Mesodermal cell (in vitro differentiated cells): ENCODE results near the gene MED13L. TPM values are rescaled to one million over a fixed set of nuclear protein-coding genes. Genes with fewer than 3 reads are reported as not detected.

Experiments
- H3K27ac ChIP-seq: 2 replicates; pipeline ENCODE4 v1.7.0; 2013; ENCODE audit warnings: mild to moderate bottlenecking, low read depth, low read length, moderate library complexity; ENCODE audit not compliant: severe bottlenecking
- H3K36me3 ChIP-seq: 2 replicates; pipeline ENCODE4 v1.7.1; 2013; ENCODE audit warnings: mild to moderate bottlenecking, low read length, moderate library complexity; ENCODE audit not compliant: control insufficient read depth, insufficient read depth
- H3K4me1 ChIP-seq: one replicate; pipeline ENCODE4 v1.7.1; 2013; ENCODE audit warnings: mild to moderate bottlenecking, low read length; ENCODE audit not compliant: insufficient read depth, control insufficient read depth, poor library complexity, severe bottlenecking
- H3K4me3 ChIP-seq: 2 replicates; pipeline ENCODE4 v1.7.0; 2013; ENCODE audit warnings: low read length, control low read depth, mild to moderate bottlenecking; ENCODE audit not compliant: insufficient read depth, poor library complexity, severe bottlenecking; ENCODE audit errors: extremely low read depth
- H3K9me3 ChIP-seq: 2 replicates; pipeline ENCODE4 v1.7.1; 2013; ENCODE audit warnings: mild to moderate bottlenecking, low read length, moderate library complexity; ENCODE audit not compliant: control insufficient read depth
- WGBS, 2 experiments: methylation state at CpG; one replicate each; pipeline ENCODE4 v1.1.5; 2013; ENCODE audit warnings: missing lambda C conversion rate in 2 of 2; ENCODE audit not compliant: insufficient coverage in 2 of 2; 5-methylcytosine and 5-hydroxymethylcytosine counted together
- polyA plus RNA-seq, 2 experiments: library from polyadenylated mRNA; stranded (reverse); fragments of 50-300 nt; gene quantifications; one replicate each; pipeline ENCODE4 v1.2.3, GENCODE V29; 2013

MED13L gene
- polyA plus RNA-seq (2013, experiment 1 of 2) = 34.1 TPM
- polyA plus RNA-seq (2013, experiment 2 of 2) = 35.2 TPM

GRCh38 chr12:116277467-116278278 lies at the start of gene MED13L:
TSS of gene MED13L (minus strand) at chr12:116277693. CDS start at chr12:116277131, 562 bp downstream.
- no peaks in the 10 kb centered on the region for H3K9me3 ChIP-seq
- peak within 1 kb of the TSS; percentile 95 for H3K4me3 ChIP-seq
- peaks cover 17% of the 10 kb centered on the region for H3K4me1 ChIP-seq
- WGBS, 2 experiments = 3% methylated on average over 34 to 49 of the region's 111 CpGs
- H3K36me3 ChIP-seq = no peaks in the 10 kb centered on the region
- peak within 1 kb of the TSS; percentile 90 for H3K27ac ChIP-seq

DNA sequence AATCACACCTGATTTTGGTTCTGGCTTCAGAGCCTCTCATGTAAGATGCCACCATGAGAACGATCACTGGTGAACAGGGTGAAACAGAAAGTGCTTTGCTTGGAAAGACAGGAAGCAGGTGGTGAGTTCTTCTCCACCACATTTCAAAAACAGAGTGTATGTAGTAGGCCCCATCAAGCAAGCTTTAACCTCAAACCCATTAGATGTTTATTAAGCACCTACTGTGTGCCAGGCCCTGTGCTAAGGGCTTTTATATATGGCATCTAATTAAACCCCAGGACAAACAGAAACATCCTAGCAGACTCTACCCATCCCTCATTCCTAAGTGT lies 47.8 kb upstream of the MED13L start:
- no peak overlapping the region for H3K4me3 ChIP-seq
- H3K27ac ChIP-seq = no peak overlapping the region
- no peaks in the 10 kb centered on the region for H3K9me3 ChIP-seq
- H3K4me1 ChIP-seq = peaks cover 2% of the 10 kb centered on the region
- no peaks in the 10 kb centered on the region for H3K36me3 ChIP-seq
- 88 to 100% methylated on average over 1 of the region's 1 CpG for WGBS, 2 experiments

- H3K27ac ChIP-seq = no peak overlapping the region
- H3K4me1 ChIP-seq = peaks cover 6% of the 10 kb centered on the region
- H3K36me3 ChIP-seq = no peaks in the 10 kb centered on the region
- H3K4me3 ChIP-seq = no peak overlapping the region
- WGBS, 2 experiments = 82 to 100% methylated on average over 1 of the region's 4 CpGs
- no peaks in the 10 kb centered on the region for H3K9me3 ChIP-seq
These were observed 47.3 kb upstream of the MED13L start for GRCh38 chr12:116324654-116325335.

- no peak overlapping the region for H3K4me3 ChIP-seq
- H3K4me1 ChIP-seq = peaks cover 12% of the 10 kb centered on the region
- H3K27ac ChIP-seq = no peak overlapping the region
- 95 to 100% methylated on average over 1 to 3 of the region's 10 CpGs for WGBS, 2 experiments
- no peaks in the 10 kb centered on the region for H3K9me3 ChIP-seq
- no peaks in the 10 kb centered on the region for H3K36me3 ChIP-seq
These were observed 46.2 kb upstream of the MED13L start for GRCh38 chr12:116323406-116324386.

DNA sequence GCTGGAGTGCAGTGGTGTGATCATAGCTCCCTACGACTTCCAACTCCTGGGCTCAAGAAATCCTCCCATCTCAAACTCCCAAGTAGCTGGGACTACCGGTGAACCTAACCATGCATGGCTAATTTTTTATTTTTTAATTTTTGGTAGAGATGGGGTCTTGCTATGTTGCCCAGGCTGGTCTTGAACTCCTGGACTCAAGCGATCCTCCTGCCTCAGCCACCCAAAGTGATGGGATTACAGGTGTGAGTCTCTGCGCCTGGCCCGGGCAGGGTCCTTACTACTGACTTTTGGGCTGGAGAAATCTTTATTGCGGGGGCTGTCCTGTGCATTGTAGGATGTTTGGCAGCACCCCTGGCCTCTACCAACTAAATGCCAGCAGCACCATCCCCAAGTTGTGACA lies 44.4 kb upstream of the MED13L start:
- WGBS, 2 experiments = 95 to 96% methylated on average over 4 of the region's 6 CpGs
- Histone ChIP-seq H3K4me1 (peaks cover 17% of the 10 kb centered on the region), H3K36me3 (no peaks in the 10 kb centered on the region), H3K9me3 (no peaks in the 10 kb centered on the region), H3K4me3 (no peak overlapping the region), H3K27ac (no peak overlapping the region)

DNA sequence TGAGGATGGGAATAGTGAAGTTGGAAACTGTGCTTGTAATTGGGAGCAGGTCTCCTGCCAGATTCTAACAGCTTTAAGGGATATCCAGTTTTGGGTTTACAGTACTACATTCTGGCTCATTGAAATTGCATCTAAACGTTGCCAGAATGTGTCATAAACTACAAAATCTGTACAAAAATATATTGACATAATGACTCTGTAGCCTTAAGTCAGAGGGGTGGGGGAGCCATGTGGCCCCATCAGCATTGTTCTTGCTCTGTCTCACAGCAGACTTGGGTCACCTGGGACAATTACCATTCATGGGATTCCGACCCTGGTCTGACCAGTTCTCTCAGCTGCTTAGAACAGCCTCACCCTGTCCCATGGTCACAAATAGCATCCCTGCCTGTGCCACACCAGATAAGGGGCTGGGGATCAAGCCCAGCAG lies 43.3 kb upstream of the MED13L start:
- Histone ChIP-seq H3K36me3 (no peaks in the 10 kb centered on the region), H3K27ac (no peak overlapping the region), H3K9me3 (no peaks in the 10 kb centered on the region), H3K4me1 (peaks cover 17% of the 10 kb centered on the region), H3K4me3 (no peak overlapping the region)
- 85 to 100% methylated on average over 1 of the region's 2 CpGs for WGBS, 2 experiments

DNA sequence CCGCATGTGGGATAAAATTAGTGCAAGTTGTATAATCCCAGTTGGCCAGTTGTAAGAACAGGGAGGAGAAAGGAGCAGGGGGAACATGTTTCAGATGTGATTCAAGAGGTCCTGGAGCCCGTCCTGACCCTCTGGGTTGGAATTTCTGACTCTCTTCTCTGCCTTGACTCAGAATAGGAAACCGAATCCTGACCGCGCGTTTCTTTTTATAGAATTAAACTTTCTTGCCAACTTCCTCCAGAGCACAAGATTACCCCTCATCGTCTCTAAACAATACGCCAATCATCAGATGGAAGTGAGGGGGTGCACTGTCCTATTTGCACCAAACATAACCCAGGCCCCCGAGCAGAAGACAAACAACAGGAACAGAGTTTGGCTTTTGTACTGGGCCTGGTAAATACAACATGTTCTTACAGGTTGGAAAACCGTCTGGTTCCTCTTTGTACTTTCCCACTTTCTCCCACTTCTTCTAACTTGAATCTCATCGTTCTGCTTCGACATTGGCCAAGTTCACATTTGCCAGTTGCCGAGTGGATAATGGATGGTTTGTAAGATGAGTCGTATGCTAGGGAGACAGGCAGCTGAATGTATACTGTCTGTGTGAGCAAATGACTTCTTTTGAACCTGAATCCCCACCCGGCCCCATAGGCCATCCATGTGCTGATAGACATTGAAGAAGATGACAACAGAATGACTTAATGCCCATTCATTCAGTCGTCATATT lies 42.6 kb upstream of the MED13L start:
- Histone ChIP-seq H3K27ac (no peak overlapping the region), H3K4me3 (no peak overlapping the region), H3K9me3 (no peaks in the 10 kb centered on the region), H3K36me3 (no peaks in the 10 kb centered on the region), H3K4me1 (peaks cover 17% of the 10 kb centered on the region)
- whole genome bisulfite sequencing, 2 experiments = 89 to 97% methylated on average over 7 to 9 of the region's 16 CpGs

DNA sequence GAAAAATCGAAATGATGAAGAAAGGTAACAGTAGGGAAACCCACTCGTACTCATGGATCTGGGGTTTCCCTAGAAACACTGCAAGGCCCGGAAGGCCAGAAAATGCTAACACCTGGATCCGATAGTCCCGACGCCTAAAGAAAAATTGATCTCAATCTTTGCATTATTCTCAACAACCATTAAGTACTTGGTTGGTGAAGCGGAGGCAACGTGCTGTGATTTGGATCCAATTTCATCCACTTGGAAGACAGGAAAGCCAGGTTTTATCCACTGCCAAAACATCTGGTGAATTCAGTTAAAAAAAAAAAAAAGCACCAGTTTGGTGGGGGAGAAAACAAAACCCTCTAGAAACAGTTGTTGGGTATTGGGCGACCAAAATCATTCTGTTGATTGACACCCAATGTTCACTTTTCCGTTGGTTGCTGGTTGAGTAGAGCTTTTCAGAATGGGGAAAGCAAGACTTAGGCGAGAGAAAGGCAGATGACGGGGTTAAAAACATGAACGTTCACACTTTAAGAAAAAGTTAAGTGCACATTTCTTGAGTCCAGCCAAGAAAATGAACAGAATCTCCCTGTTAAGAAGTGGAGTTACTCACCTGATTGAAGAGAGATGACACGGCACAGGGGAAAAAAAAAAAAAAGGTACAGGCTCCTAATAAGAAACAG lies 41.9 kb upstream of the MED13L start:
- no peak overlapping the region for H3K4me3 ChIP-seq
- H3K27ac ChIP-seq = no peak overlapping the region
- no peaks in the 10 kb centered on the region for H3K9me3 ChIP-seq
- WGBS, 2 experiments = 88 to 90% methylated on average over 12 of the region's 14 CpGs
- no peaks in the 10 kb centered on the region for H3K36me3 ChIP-seq
- peaks cover 17% of the 10 kb centered on the region for H3K4me1 ChIP-seq

- no peak overlapping the region for H3K4me3 ChIP-seq
- H3K4me1 ChIP-seq = peaks cover 17% of the 10 kb centered on the region
- no peak overlapping the region for H3K27ac ChIP-seq
- no peaks in the 10 kb centered on the region for H3K9me3 ChIP-seq
- 88 to 96% methylated on average over 19 to 21 of the region's 21 CpGs for WGBS, 2 experiments
- no peaks in the 10 kb centered on the region for H3K36me3 ChIP-seq
These were observed 41.2 kb upstream of the MED13L start for GRCh38 chr12:116318576-116319232.
